ENCODE measurements around the gene ZDHHC7.

The ZDHHC7 gene

GRCh38 chr16:84932681-84933080 is 78.7 kb downstream of the ZDHHC7 start:
- DNase-seq, result no peak

GRCh38 chr16:84931506-84931905 is 79.8 kb downstream of the ZDHHC7 start:
- no peak for DNase-seq

DNA sequence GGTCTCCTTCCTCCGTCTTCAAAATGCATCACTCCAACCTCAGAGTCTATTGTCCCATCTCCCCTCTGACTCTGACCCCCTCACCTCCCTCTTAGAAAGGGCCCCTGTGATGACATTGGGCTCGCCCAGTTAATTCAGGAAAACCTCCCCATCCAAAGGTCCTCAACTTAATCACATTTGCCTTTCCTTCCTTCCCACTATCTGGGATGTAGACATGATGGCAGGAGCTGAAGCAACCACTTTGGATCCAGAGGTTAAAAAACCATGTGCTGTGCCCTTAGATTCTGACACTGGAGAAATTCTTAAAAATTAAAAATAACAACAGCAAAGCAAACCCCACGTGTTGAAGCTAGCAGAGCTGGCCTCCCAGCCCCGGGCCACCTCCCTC is 80.2 kb downstream of the ZDHHC7 start:
- no peak for DNase-seq

GRCh38 chr16:84930298-84931106 is 80.8 kb downstream of the ZDHHC7 start:
- no peak for DNase-seq

GRCh38 chr16:84929421-84930297 is 81.7 kb downstream of the ZDHHC7 start:
- DNase-seq, result no peak

DNA sequence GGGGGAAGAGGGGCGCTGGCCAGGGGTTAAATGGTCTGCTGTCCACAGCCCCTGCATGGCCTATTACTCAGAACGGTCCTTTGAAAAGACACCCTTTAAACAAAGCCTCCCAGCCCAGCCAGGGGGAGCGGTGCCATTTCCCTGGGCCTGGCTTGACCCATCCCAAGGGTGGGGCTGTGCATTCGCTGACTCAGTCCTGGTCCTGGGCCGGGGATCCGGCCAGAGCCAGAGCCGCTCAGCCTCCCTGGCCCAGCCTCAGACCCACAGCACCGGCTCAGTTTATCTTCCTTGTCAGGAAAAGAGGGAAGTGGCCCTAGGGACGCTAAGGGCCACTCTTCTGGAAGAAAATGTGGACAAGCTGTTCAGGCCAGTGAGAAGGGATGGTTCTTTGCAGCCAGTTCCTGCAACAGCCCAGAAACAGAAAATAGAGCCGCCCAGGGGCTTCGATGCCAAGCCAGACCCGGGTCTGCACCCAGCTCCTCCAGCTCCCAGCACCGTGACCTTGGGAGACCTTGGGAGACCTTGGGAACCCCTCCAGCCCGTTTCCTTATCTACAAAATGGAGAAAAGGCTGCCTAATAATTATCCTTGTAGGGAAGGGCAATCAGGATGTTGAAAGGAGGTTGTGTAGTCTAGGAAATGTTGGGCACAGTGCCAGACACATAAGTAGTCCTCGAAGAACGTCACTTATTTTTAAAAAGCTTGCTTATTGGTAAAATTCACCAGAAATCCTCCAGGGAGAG is 82.5 kb downstream of the ZDHHC7 start:
- no peak for DNase-seq

DNA sequence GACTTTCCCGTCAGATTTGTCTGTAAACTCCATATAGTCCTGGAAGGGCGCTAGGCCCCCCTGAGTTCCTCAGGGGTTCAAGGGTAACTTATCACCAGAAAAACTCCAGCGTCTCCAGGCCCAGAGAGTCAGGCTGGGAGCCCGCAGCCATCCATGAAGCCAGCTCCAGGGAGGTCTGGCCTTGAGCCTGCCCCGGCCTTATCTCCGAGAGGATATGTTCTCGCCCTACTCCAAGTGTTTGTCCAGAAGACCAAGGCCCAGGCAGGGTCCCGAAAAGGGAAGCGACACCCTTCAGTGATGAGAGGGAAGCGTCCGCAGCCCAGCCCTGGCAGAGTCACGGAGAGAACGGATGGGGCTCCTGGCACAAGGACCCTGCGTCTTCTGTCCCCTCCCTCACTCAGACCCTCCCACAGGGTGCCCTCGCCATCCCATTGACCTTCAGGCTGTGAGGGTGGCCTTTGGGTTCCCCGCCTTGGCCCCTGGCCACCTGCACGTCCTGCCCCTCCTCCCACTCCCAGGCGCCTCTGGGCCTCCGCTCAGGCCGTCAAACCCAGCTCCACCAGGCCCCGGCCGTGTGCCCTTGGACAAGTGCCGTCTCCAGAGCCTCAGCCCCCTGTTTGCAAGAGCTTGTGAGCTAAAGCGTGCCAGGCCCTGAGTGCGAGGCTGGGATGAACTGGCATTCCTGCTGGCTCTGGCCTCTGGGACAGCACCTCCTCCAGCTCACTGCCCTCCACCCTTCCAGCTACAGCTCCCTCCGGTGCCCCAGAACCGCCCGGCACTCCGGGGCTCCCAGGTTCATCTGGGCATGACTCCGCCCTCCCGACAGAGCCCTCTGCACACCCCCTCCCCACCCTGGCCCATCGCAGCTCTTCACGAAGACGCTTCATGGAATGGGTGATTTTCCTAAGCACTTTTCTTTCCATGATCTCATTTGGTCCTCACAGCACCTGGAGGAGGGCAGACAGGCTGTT is 83.4 kb downstream of the ZDHHC7 start:
- DNase-seq, result no peak

- DNase-seq, result no peak
Measured at GRCh38 chr16:84926462-84926861, 84.9 kb downstream of the ZDHHC7 start.

- DNase-seq, result no peak
Measured at GRCh38 chr16:84925773-84926372, 85.5 kb downstream of the ZDHHC7 start.

DNA sequence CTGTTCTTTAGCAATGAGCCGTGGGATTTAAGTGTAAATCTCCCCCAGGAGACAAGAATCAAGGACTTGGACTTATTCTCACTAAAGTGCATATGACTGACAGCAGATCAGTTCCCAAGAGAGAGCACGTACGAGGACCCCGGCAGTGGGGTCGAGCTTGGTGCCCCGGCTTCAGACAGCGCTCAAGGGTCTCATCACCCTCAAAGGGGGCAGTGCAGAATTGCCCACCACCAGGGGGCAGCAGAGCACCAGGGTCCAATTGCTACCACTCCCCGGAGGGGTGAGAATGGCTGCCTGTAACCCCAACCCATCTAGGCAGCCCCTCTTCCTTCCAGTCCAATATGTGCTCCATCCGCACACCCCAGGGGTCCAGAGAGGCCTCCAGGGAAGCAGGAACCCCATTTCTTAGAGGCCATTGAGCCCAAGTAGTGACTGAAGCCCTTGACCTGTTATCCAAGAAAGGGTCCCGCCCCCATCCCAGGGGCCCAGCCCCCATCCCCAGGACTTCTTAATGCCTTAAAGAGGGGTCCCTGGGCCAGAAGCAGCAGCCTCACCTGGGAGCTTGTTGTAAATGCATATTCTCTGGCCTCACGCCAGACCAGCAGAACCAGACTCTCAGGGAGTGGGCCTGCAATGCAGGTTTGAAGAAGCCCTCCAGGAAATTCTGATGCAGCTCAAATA is 86.1 kb downstream of the ZDHHC7 start:
- no peak for DNase-seq

DNA sequence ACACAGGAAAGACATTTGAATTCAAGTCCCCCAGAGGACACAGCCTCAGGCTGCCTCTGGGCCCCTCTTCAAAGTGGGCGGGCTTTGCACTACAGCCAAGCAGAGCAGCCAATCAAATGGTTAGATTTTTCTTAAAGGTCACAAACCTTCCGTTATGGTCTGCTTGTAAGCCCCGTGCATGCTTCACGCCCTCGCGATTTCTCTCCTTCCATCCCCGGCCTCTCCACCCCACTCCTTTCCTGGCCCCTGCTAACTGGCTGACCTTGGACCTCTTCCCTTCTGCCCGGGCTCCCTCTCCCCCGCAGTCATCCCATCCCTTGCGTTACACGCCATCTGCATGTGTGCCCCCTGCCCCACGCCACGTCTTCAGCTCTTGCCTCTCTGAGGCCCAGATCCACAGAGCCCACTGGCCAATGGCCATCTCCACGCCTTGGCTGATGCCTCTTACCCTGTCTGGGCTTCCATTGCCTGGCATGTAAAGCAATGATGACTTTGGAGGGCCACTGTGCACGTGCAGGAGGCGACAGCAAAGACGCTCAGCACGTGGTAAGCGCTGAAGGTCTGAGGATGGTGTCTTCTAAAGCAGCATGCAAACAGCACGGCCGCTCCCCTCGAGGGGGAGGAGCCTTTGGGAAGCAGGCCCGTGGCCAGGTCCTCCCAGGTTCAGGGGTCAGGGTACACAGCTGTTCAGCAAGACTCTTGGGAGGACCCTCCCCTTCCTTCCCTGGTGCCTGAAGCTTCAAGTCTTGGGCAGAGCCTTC is 86.8 kb downstream of the ZDHHC7 start:
- peak; percentile 79 for DNase-seq
